Stimulated activated naive B cell treated with anti-CD40 and anti-IgM and Interleukin-4, amounts not matched to agents 10 μg/mL and 1 μg/mL and 100 μg/mL, for 72 hours (primary cell): Measurements from ENCODE around the gene CGREF1.
"Not testable (repeated sequence)": the region's sequence is repeated elsewhere in the genome, so short reads cannot be mapped to it uniquely, and the experiment has no call there.

ENCODE experiments used
- ATAC-seq, 2 donors: fragments of 150-1000 bp; cut with Tn5 transposase; replicated peaks; 2 replicates each; pipeline ENCODE4 v1.10.0; 2021; ENCODE audit warnings: moderate library complexity in 1 of 2
- DNase-seq: peaks from one replicate; pipeline ENCODE4 v3.0.0; 2021
- H3K27ac Mint-ChIP-seq: one replicate; pipeline ENCODE4 v1.8.0; 2022; ENCODE audit warnings: mild to moderate bottlenecking, mixed read lengths
- H3K27me3 Mint-ChIP-seq, 2 donors: one replicate each; pipeline ENCODE4 v1.8.0; 2022; ENCODE audit warnings: mixed read lengths in 2 of 2
- H3K36me3 Mint-ChIP-seq, 2 donors: one replicate each; pipeline ENCODE4 v1.8.0; 2022; ENCODE audit warnings: mixed read lengths in 2 of 2, mild to moderate bottlenecking in 1 of 2
- H3K4me1 Mint-ChIP-seq, 2 donors: one replicate each; pipeline ENCODE4 v1.8.0; 2022; ENCODE audit warnings: mixed read lengths in 2 of 2, mild to moderate bottlenecking in 1 of 2
- H3K4me3 Mint-ChIP-seq, 2 donors: one replicate each; pipeline ENCODE4 v1.8.0; 2022; ENCODE audit warnings: mild to moderate bottlenecking in 2 of 2, mixed read lengths in 2 of 2, moderate library complexity in 1 of 2
- H3K9me3 Mint-ChIP-seq, 2 donors: one replicate each; pipeline ENCODE4 v1.8.0; 2022; ENCODE audit warnings: mixed read lengths in 2 of 2, mild to moderate bottlenecking in 1 of 2

The CGREF1 gene

DNA sequence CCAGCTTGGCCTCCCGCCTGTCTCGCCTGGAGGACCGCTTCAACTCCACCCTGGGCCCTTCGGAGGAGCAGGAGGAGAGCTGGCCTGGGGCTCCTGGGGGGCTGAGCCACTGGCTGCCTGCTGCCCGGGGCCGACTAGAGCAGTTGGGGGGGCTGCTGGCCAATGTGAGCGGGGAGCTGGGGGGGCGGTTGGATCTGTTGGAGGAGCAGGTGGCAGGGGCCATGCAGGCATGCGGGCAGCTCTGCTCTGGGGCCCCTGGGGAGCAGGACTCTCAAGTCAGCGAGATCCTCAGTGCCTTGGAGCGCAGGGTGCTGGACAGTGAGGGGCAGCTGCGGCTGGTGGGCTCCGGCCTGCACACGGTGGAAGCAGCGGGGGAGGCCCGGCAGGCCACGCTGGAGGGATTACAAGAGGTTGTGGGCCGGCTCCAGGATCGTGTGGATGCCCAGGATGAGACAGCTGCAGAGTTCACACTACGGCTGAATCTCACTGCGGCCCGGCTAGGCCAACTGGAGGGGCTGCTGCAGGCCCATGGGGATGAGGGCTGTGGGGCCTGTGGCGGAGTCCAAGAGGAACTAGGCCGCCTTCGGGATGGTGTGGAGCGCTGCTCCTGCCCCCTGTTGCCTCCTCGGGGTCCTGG is 36.0 kb downstream of the CGREF1 start:
- Mint-ChIP-seq H3K36me3 (no peaks in the 10 kb centered on the region), H3K4me3 (no peak overlapping the region), H3K4me1 (peaks cover 23 to 56% of the 10 kb centered on the region in 2 donors), H3K9me3 (peaks cover 0 to under 1% of the 10 kb centered on the region in 2 donors), H3K27ac (no peak overlapping the region), H3K27me3 (peaks cover 4 to 15% of the 10 kb centered on the region in 2 donors)
- DNase-seq = no peak
- no peak for ATAC-seq

GRCh38 chr2:27081984-27082772 is 36.8 kb downstream of the CGREF1 start:
- H3K9me3 Mint-ChIP-seq = peaks cover 0 to 2% of the 10 kb centered on the region in 2 donors
- DNase-seq (no peak), ATAC-seq (no peak)
- H3K27ac Mint-ChIP-seq = no peak overlapping the region
- H3K4me1 Mint-ChIP-seq = peaks cover 28 to 59% of the 10 kb centered on the region in 2 donors
- H3K27me3 Mint-ChIP-seq = peaks cover 4 to 18% of the 10 kb centered on the region in 2 donors
- no peak overlapping the region for H3K4me3 Mint-ChIP-seq
- H3K36me3 Mint-ChIP-seq = no peaks in the 10 kb centered on the region

- Mint-ChIP-seq H3K27ac (peak overlapping the region; percentile 94), H3K4me3 (no peak overlapping the region), H3K4me1 (peaks cover 31 to 58% of the 10 kb centered on the region in 2 donors), H3K36me3 (no peaks in the 10 kb centered on the region), H3K27me3 (peaks cover 4 to 18% of the 10 kb centered on the region in 2 donors), H3K9me3 (peaks cover 0 to 3% of the 10 kb centered on the region in 2 donors)
- ATAC-seq (no peak), DNase-seq (no peak)
Observed at GRCh38 chr2:27080603-27080936, 38.4 kb downstream of the CGREF1 start.

DNA sequence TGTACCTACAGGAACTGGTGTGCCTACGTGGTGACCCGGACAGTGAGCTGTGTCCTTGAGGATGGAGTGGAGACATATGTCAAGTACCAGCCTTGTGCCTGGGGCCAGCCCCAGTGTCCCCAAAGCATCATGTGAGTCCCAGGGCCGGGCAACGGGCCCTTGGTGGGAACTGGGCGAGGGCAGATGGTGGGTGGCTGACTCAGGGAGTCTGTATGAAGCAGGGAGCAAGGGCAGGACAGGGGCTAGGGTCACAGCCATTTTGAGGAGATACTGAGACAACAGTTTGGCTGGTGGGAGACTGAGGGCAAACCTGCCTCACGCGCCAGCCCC is 38.8 kb downstream of the CGREF1 start:
- no peak for DNase-seq
- Mint-ChIP-seq H3K27ac (peak overlapping the region; percentile 51), H3K9me3 (peaks cover 0 to 3% of the 10 kb centered on the region in 2 donors), H3K4me1 (peaks cover 30 to 58% of the 10 kb centered on the region in 2 donors), H3K36me3 (no peaks in the 10 kb centered on the region), H3K27me3 (peaks cover 4 to 18% of the 10 kb centered on the region in 2 donors), H3K4me3 (peak overlapping the region in 1 of 2 donors; percentile 1)
- no peak for ATAC-seq

DNA sequence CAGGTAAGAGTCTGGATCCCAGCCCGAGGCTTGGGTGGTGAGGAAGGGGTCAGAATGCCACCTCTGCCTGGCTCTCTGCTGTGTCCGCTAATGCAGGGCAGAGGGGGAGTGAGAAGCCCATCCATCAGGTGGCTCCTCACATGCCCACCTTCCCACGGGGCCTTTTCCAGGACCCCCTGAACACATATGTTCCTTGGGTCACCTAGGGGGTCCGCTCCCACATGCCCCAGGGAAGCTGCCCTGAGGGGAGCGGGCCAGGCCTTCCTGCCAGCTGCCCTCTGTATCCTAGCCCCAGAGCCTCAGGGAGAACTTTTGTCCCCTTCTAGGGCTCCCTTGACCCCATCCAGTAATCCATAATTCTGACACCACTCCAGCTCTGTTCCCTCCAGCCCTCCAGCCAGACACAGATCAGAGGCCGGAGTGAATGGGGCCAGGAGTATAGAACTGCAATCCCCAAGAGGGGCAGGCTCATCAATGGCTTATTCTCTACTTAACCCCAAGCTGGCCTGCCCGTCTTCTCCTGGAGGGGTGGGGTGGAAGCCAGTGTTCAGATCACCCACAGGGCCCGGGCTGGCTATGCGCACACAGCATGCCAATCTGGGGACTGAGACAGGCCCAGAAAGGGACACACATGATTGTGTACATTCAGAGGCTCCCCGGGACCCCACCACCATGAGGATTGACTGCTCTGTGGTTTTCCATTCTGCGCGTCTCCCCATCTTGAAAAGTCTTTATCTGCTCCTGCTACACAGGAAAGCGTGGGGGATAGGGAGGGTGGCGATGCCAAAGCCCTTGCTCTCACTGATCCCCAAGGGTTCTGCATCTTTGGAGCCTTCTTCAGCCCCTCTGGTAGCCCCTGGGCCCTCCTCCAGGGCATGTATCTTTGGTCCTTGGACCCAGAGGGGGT is 39.4 kb downstream of the CGREF1 start:
- Mint-ChIP-seq H3K4me1 (peaks cover 35 to 62% of the 10 kb centered on the region in 2 donors), H3K27me3 (peaks cover 4 to 18% of the 10 kb centered on the region in 2 donors), H3K27ac (peak overlapping the region; percentile 56), H3K4me3 (no peak overlapping the region), H3K36me3 (no peaks in the 10 kb centered on the region), H3K9me3 (peaks cover 0 to 3% of the 10 kb centered on the region in 2 donors)
- no peak for DNase-seq
- no peak for ATAC-seq

DNA sequence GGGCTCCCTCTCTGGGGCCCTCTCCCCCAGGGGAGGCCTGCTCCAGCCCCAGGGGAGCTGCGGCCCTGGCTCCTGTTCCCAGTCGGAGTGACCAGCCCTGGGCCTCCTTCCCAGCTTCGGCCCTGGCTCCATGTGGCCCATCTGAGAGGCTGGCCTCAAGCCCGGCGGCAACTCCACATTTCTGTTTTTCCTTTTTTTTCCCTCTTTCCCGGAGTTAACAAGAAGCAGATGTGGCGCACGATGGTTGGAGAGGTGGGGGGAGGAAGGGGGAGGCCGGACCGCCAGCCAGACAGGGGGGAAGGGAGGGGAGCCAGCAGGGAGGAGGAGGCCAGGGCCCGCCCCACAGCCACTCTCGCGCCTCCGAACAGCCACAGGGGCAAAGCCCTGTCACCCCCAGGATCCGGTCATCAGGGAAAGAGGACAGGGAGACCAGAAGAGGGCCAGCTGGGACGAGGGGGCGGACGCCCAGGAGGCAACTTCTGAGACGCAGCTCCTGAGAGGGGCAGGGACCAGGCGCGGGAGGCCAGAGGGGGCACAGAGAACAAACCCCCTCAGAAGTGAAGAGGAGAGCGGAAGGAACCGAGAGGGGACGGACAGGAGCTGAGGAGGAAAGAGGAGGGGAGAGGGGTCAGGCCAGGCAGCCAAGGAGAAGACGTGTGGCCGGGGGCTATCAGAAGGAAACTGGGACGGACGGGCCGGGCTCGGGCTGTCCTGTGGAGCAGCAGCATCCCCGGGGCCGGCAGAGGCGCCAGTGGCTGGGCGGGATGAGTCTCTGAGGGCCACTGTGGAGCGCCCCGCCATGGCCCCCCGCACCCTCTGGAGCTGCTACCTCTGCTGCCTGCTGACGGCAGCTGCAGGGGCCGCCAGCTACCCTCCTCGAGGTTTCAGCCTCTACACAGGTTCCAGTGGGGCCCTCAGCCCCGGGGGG is 40.4 kb downstream of the CGREF1 start, which contains the start of gene EMILIN1:
EMILIN1 (plus strand) TSS at position 349 of the 928 bp plus-strand sequence; CDS start at position 800, 451 bp downstream.
- no peak for ATAC-seq
- Mint-ChIP-seq H3K27ac (peak within 1 kb of the TSS; percentile 65), H3K9me3 (peaks cover 0 to 3% of the 10 kb centered on the region in 2 donors), H3K27me3 (peaks cover 4 to 18% of the 10 kb centered on the region in 2 donors), H3K4me3 (peak within 1 kb of the TSS in 1 of 2 donors; percentile 43), H3K4me1 (peaks cover 38 to 64% of the 10 kb centered on the region in 2 donors), H3K36me3 (no peaks in the 10 kb centered on the region)
- DNase-seq = no peak

GRCh38 chr2:27077231-27077630 is 41.7 kb downstream of the CGREF1 start:
- Mint-ChIP-seq H3K27ac (peak overlapping the region; percentile 65), H3K4me3 (no peak overlapping the region), H3K27me3 (peaks cover 4 to 18% of the 10 kb centered on the region in 2 donors), H3K4me1 (peaks cover 46 to 72% of the 10 kb centered on the region in 2 donors), H3K36me3 (no peaks in the 10 kb centered on the region), H3K9me3 (peaks cover 0 to 3% of the 10 kb centered on the region in 2 donors)
- ATAC-seq = no peak
- no peak for DNase-seq

DNA sequence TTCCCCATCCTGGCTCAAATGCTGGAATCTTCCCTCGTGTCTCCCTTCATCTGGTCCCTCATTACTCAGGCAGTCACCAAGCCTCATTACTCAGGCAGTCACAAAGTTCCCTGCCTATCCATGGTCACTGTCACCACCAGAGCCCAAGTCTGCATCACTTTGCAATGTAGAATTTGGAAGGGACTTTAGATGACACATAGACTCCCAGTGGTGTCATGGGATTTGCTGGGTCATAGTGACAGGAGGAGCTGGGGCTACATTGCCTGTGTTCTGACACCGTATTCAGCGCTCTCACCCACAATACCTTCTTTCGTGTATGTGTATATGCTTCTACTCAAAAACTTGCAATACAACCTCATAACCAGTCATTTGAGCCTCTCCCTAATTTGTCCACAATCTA is 42.6 kb downstream of the CGREF1 start:
- ATAC-seq (no peak), DNase-seq (no peak)
- Mint-ChIP-seq H3K36me3 (no peaks in the 10 kb centered on the region), H3K4me3 (no peak overlapping the region), H3K27me3 (peaks cover 4 to 18% of the 10 kb centered on the region in 2 donors), H3K9me3 (peaks cover 0 to 3% of the 10 kb centered on the region in 2 donors), H3K27ac (no peak overlapping the region), H3K4me1 (peaks cover 45 to 71% of the 10 kb centered on the region in 2 donors)

- not testable (repeated sequence) for ATAC-seq, H3K9me3 Mint-ChIP-seq, H3K27ac Mint-ChIP-seq, DNase-seq, H3K36me3 Mint-ChIP-seq
- Mint-ChIP-seq H3K4me3 (peak overlapping the region in 1 of 2 donors; percentile 40), H3K27me3 (peaks cover 4 to 18% of the 10 kb centered on the region in 2 donors), H3K4me1 (peaks cover 41 to 67% of the 10 kb centered on the region in 2 donors)
Observed at GRCh38 chr2:27075566-27075871, 43.4 kb downstream of the CGREF1 start.

DNA sequence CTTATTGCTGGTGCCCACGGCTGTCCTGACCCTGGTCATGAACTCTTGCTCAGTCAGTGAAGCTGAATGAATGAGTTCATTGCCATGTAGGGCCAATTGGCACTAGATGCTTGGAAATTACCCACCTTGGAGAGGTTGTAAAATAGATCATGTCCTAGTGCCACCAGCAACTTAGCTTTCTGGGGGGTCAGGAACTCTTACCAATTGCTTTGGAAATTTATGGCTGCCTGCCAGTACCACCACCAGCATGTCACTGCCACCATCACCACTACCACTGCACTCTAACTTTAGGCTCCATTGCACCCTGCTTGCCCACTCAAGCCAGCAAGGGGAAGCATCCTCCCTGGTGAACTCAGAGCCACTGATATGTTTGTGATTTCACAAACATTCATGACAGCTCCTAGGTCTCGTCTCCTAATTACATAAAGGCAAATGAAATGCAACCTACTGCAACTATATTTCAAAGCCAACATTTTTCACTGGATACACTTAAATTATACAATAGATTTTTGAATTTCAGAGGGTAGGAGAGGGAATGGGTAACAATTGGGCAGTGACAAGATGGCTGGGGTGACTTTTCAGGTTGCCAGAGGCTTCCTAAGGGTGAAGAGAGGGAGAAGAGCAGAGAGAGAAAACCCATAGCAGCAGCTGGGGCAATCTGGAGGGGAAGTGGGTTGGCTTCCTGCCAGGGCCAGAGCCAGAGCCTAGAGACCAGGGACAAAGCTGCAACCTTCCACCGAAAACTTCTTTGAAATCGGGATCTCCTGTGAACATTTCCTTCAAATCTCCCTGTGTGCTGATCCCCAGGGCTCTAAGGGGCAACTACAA is 44.0 kb downstream of the CGREF1 start:
- Mint-ChIP-seq H3K27ac (no peak overlapping the region), H3K4me1 (peaks cover 40 to 67% of the 10 kb centered on the region in 2 donors), H3K36me3 (peaks cover 1 to 5% of the 10 kb centered on the region in 2 donors), H3K9me3 (peaks cover 0 to 3% of the 10 kb centered on the region in 2 donors), H3K4me3 (peak overlapping the region in 1 of 2 donors; percentile 40), H3K27me3 (peaks cover 4 to 18% of the 10 kb centered on the region in 2 donors)
- ATAC-seq (no peak), DNase-seq (no peak)

GRCh38 chr2:27073782-27074181 is 45.1 kb downstream of the CGREF1 start:
- H3K9me3 Mint-ChIP-seq = peaks cover 0 to 3% of the 10 kb centered on the region in 2 donors
- ATAC-seq (no peak), DNase-seq (no peak)
- no peak overlapping the region for H3K4me3 Mint-ChIP-seq
- peaks cover 12 to 17% of the 10 kb centered on the region in 2 donors for H3K36me3 Mint-ChIP-seq
- H3K27me3 Mint-ChIP-seq = peaks cover 4 to 11% of the 10 kb centered on the region in 2 donors
- peaks cover 49 to 77% of the 10 kb centered on the region in 2 donors for H3K4me1 Mint-ChIP-seq
- H3K27ac Mint-ChIP-seq = peak overlapping the region; percentile 4

GRCh38 chr2:27072920-27073319 is 46.0 kb downstream of the CGREF1 start:
- DNase-seq (no peak), ATAC-seq (no peak)
- Mint-ChIP-seq H3K36me3 (peaks cover 18 to 25% of the 10 kb centered on the region in 2 donors), H3K27me3 (peaks cover 0 to 3% of the 10 kb centered on the region in 2 donors), H3K27ac (peak overlapping the region; percentile 21), H3K4me3 (peak overlapping the region; percentile 88 to 94), H3K9me3 (peaks cover 0 to 3% of the 10 kb centered on the region in 2 donors), H3K4me1 (peaks cover 55 to 77% of the 10 kb centered on the region in 2 donors)
